HepG2 (cell line): ENCODE results near the gene TPM1. TPM values are rescaled to one million over a fixed set of nuclear protein-coding genes. Genes with fewer than 3 reads are reported as not detected.

Experiments
- ATF1 ChIP-seq: IDR thresholded peaks from 2 replicates; pipeline ENCODE4 v1.6.1; 2016; ENCODE audit warnings: mild to moderate bottlenecking, control low read depth
- FOSL2 ChIP-seq: sonication (generic); formaldehyde crosslinking; IDR thresholded peaks from 2 replicates; pipeline ENCODE4 v1.4.0; 2020; ENCODE audit warnings: missing genetic modification reagents
- GRHL1 ChIP-seq: sonication (generic); formaldehyde crosslinking; conservative IDR thresholded peaks from 2 replicates; pipeline ENCODE4 v1.8.0; 2022; ENCODE audit warnings: missing genetic modification reagents
- HOXA3 ChIP-seq: sonication (generic); formaldehyde crosslinking; IDR thresholded peaks from 2 replicates; pipeline ENCODE4 v1.5.0; 2020; ENCODE audit warnings: missing genetic modification reagents
- IRF1 ChIP-seq: sonication (generic); formaldehyde crosslinking; IDR thresholded peaks from 2 replicates; pipeline ENCODE4 v1.4.0; 2020; ENCODE audit warnings: low read depth, mild to moderate bottlenecking, missing genetic modification reagents
- KLF6 ChIP-seq: IDR thresholded peaks from 2 replicates; pipeline ENCODE4 v1.8.0; 2016; ENCODE audit warnings: missing biosample characterization, missing genetic modification reagents
- SMYD3 ChIP-seq: sonication (generic); formaldehyde crosslinking; IDR thresholded peaks from 2 replicates; pipeline ENCODE4 v1.8.1; 2023; ENCODE audit warnings: mild to moderate bottlenecking, missing genetic modification reagents
- SP1 ChIP-seq, 2 experiments: fragments of 450-650 bp in 1 of 2; sonication (generic) in 1 of 2; formaldehyde crosslinking in 1 of 2; IDR thresholded peaks; 2 replicates each; pipeline versions ENCODE4 v1.4.0 to v1.6.1; 2016 to 2020; ENCODE audit warnings: missing genetic modification reagents in 1 of 2
- SPEN ChIP-seq: sonication (generic); formaldehyde crosslinking; IDR thresholded peaks from 2 replicates; pipeline ENCODE4 v1.5.1; 2020; ENCODE audit warnings: low read depth, mild to moderate bottlenecking, missing genetic modification reagents
- TMF1 ChIP-seq: sonication (generic); formaldehyde crosslinking; IDR thresholded peaks from 2 replicates; pipeline ENCODE4 v1.8.1; 2022; ENCODE audit warnings: low read depth, missing genetic modification reagents
- ZBTB26 ChIP-seq: IDR thresholded peaks from 2 replicates; pipeline ENCODE4 v1.6.1; 2016; ENCODE audit warnings: missing compliant biosample characterization, missing genetic modification reagents, borderline replicate concordance
- ZBTB40 ChIP-seq, 2 experiments: fragments of 450-650 bp in 1 of 2; sonication (generic) in 1 of 2; formaldehyde crosslinking in 1 of 2; IDR thresholded peaks; 2 replicates each; pipeline versions ENCODE4 v1.6.1 to v1.8.0; 2016 to 2022; ENCODE audit warnings: antibody characterized with exemption in 1 of 2, mild to moderate bottlenecking in 1 of 2, missing genetic modification reagents in 1 of 2
- ZFX ChIP-seq: sonication (generic); formaldehyde crosslinking; IDR thresholded peaks from 2 replicates; pipeline ENCODE4 v1.4.0; 2020; ENCODE audit warnings: mild to moderate bottlenecking, low read depth, missing genetic modification reagents, moderate library complexity
- ZNF253 ChIP-seq: sonication (generic); formaldehyde crosslinking; IDR thresholded peaks from 2 replicates; pipeline ENCODE4 v1.8.0; 2022; ENCODE audit warnings: mild to moderate bottlenecking, missing genetic modification reagents, borderline replicate concordance
- ZNF383 ChIP-seq: sonication (generic); formaldehyde crosslinking; IDR thresholded peaks from 2 replicates; pipeline ENCODE4 v1.4.0; 2020; ENCODE audit warnings: missing genetic modification reagents, mild to moderate bottlenecking, borderline replicate concordance
- polyA plus RNA-seq, 8 experiments: library from polyadenylated mRNA; depleted of rRNA in 3 of 8; stranded (reverse) in 7 of 8; unstranded in 1 of 8; fragments of >200 nt; fragmentation: Illumina TruSeq in 4 of 8; extraction: Trizol in 4 of 8; gene quantifications; 2 replicates each; pipeline versions ENCODE4 v1.2.1 to v1.2.3, GENCODE V29; 2011 to 2016; ENCODE audit warnings: low read depth in 4 of 8, missing spikeins in 1 of 8, mixed read lengths in 1 of 8; ENCODE audit not compliant: insufficient read depth in 1 of 8
- total RNA-seq, 5 experiments: library from RNA; depleted of rRNA; stranded (reverse); fragments of >200 nt; fragmentation: Illumina TruSeq; extraction: Trizol; gene quantifications; 2 replicates each; pipeline ENCODE4 v1.2.3, GENCODE V29; 2016; ENCODE audit warnings: low read depth in 1 of 5

The TPM1 gene
- total and polyA plus RNA-seq, 2 of the 13 experiments (the other 11 are each of a cell fraction or from before 2014, with no cell fraction given), result 98.9 to 109 TPM

- TF ChIP-seq KLF6 (CRISPR knock-in tag), result 0 out of 2 replicates have a peak, but pooled peaks have one; percentile 38
- TF ChIP-seq IRF1, result no peak
- peak; percentile 50 for TF ChIP-seq FOSL2 (CRISPR knock-in tag)
- no peak for TF ChIP-seq ZBTB40 (IDR thresholded peaks at IDR 0.05)
- peak; percentile 39; the same call in 1 of the 2 replicates for TF ChIP-seq ZBTB40 (CRISPR knock-in tag; IDR thresholded peaks at IDR 0.05)
- no peak for TF ChIP-seq ZNF253 (CRISPR knock-in tag)
- TF ChIP-seq SMYD3 (CRISPR knock-in tag), result 0 out of 2 replicates have a peak, but pooled peaks have one; percentile 27
- TF ChIP-seq SP1 (IDR thresholded peaks at IDR 0.05), result no peak
- no peak for TF ChIP-seq SP1 (CRISPR knock-in tag; IDR thresholded peaks at IDR 0.05)
- no peak for TF ChIP-seq ATF1 (CRISPR knock-in tag)
- TF ChIP-seq SPEN (CRISPR knock-in tag), result peak; percentile 46; the same call in 1 of the 2 replicates
- TF ChIP-seq HOXA3, result peak; percentile 85
- TF ChIP-seq TMF1, result no peak
- no peak for TF ChIP-seq GRHL1 (CRISPR knock-in tag)
- no peak for TF ChIP-seq ZBTB26 (CRISPR knock-in tag)
- no peak; the same call in 1 of the 2 replicates for TF ChIP-seq ZNF383 (CRISPR knock-in tag)
- TF ChIP-seq ZFX, result 0 out of 2 replicates have a peak, but pooled peaks have one; percentile 35
These were observed 31.4 kb upstream of the TPM1 start (continued) for GRCh38 chr15:63010920-63011693.
